ENCODE results near the gene TEX22.

Gene TEX22

DNA sequence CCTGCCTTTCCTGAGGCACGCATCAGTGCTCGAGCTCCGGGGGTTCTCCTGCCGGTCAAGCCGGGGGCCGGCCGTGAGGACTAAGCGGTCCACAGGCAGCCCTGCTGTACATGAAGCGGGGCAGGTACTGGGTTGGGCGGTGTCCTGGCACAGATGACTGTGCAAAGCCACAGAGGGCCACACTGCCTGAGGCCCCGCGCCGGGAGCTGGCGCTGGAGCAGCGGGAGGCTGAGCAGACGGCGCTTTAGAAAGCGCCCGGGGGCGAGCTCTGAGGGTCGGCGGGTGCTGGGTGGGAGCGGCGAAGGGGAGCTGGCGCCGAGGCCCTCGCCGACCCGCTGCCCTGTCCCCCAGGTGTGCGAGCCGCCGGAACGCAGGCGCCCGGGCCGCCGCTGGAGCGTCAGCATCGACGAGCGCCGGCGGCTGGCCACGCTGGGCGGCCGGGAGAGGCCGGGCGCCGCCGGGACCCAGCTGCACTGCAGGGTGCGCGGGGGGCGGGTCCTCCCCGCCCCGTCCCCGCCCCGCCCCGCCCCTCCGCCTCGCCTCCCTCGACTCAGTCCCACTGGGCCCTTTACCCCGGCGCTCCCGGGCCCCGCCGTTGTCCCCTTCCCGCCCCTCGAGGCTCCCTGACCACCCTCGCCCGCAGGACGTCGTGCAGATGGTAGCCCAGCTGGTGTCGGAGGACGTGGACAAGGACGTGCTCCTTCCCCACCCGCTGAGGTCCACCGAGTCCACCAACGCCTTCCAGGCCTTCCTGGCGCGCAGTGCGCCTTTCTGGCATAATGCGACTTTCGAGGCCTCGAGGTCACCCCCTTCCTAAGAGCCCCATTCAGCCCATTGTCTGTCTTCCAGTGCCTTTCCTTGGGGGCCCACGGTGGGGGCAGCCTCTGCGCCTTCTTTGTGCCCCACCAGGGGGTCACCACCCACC, 12.9 kb downstream of the TEX22 start:
- H3K4me3 ChIP-seq (ENCODE audit: low read depth, low read length), result peak overlapping the region; percentile 17
- POLR2A ChIA-PET, result interaction anchor here (0.8 to 1.5 kb wide), 7 partner anchors 9 to 110 kb away, joined by 3 to 8 read pairs (median 3); partner anchors contain the start of genes BRF1 and TEX22
- CTCF ChIA-PET, result interaction anchor here (0.6 to 1.5 kb wide), 2 partner anchors 12 to 29 kb away, joined by 4 to 5 read pairs; no protein-coding TSS in a partner anchor
- H3K27ac ChIP-seq (ENCODE audit: extremely low read depth, low read depth, low read length), result no peak overlapping the region
- H3K9me3 ChIP-seq (ENCODE audit: control insufficient read depth, insufficient read depth, low read depth, low read length), result no peaks in the 10 kb centered on the region
- H3K36me3 ChIP-seq (ENCODE audit: control insufficient read depth in 2 of 2, insufficient read depth in 1 of 2, low read length in 2 of 2), result no peaks in the 10 kb centered on the region
- H3K4me1 ChIP-seq (ENCODE audit: control insufficient read depth, insufficient read depth, low read length), result peaks cover 5% of the 10 kb centered on the region
- peak; percentile 83 for TF ChIP-seq ZNF335 (tag by site-specific recombination; conservative IDR thresholded peaks at IDR 0.05)
- TF ChIP-seq SALL2 (tag by site-specific recombination; IDR thresholded peaks at IDR 0.05; ENCODE audit: borderline replicate concordance), result no peak
- no peak for TF ChIP-seq ZNF174 (tag by site-specific recombination; IDR thresholded peaks at IDR 0.05)
- peak; percentile 44; the same call in 1 of the 2 replicates for TF ChIP-seq ZNF596 (tag by site-specific recombination; IDR thresholded peaks at IDR 0.05)
- no peak for TF ChIP-seq ZNF19 (tag by site-specific recombination; IDR thresholded peaks at IDR 0.05; ENCODE audit: low read depth)
- TF ChIP-seq WT1 (tag by site-specific recombination; IDR thresholded peaks at IDR 0.05), result no peak
- TF ChIP-seq, protein P1, sequence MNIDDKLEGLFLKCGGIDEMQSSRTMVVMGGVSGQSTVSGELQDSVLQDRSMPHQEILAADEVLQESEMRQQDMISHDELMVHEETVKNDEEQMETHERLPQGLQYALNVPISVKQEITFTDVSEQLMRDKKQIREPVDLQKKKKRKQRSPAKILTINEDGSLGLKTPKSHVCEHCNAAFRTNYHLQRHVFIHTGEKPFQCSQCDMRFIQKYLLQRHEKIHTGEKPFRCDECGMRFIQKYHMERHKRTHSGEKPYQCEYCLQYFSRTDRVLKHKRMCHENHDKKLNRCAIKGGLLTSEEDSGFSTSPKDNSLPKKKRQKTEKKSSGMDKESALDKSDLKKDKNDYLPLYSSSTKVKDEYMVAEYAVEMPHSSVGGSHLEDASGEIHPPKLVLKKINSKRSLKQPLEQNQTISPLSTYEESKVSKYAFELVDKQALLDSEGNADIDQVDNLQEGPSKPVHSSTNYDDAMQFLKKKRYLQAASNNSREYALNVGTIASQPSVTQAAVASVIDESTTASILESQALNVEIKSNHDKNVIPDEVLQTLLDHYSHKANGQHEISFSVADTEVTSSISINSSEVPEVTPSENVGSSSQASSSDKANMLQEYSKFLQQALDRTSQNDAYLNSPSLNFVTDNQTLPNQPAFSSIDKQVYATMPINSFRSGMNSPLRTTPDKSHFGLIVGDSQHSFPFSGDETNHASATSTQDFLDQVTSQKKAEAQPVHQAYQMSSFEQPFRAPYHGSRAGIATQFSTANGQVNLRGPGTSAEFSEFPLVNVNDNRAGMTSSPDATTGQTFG (tag by site-specific recombination; IDR thresholded peaks at IDR 0.05; ENCODE audit: borderline replicate concordance), result no peak
- TF ChIP-seq, protein P2, sequence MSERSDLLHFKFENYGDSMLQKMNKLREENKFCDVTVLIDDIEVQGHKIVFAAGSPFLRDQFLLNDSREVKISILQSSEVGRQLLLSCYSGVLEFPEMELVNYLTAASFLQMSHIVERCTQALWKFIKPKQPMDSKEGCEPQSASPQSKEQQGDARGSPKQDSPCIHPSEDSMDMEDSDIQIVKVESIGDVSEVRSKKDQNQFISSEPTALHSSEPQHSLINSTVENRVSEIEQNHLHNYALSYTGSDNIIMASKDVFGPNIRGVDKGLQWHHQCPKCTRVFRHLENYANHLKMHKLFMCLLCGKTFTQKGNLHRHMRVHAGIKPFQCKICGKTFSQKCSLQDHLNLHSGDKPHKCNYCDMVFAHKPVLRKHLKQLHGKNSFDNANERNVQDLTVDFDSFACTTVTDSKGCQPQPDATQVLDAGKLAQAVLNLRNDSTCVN (tag by site-specific recombination; optimal IDR thresholded peaks at IDR 0.05), result peak; percentile 48
- TF ChIP-seq KLF10 (tag by site-specific recombination; IDR thresholded peaks at IDR 0.05), result no peak; the same call in 1 of the 2 replicates
- 0 out of 2 replicates have a peak, but pooled peaks have one; percentile 28 for TF ChIP-seq ZBTB8A (tag by site-specific recombination; IDR thresholded peaks at IDR 0.05)
- TF ChIP-seq, protein P3, sequence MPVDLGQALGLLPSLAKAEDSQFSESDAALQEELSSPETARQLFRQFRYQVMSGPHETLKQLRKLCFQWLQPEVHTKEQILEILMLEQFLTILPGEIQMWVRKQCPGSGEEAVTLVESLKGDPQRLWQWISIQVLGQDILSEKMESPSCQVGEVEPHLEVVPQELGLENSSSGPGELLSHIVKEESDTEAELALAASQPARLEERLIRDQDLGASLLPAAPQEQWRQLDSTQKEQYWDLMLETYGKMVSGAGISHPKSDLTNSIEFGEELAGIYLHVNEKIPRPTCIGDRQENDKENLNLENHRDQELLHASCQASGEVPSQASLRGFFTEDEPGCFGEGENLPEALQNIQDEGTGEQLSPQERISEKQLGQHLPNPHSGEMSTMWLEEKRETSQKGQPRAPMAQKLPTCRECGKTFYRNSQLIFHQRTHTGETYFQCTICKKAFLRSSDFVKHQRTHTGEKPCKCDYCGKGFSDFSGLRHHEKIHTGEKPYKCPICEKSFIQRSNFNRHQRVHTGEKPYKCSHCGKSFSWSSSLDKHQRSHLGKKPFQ (tag by site-specific recombination; IDR thresholded peaks at IDR 0.05), result no peak
- no peak for TF ChIP-seq HOXD13 (CRISPR knock-in tag; IDR thresholded peaks at IDR 0.05; ENCODE audit: borderline replicate concordance)
- no peak for TF ChIP-seq MYNN (tag by site-specific recombination; IDR thresholded peaks at IDR 0.05; ENCODE audit: borderline replicate concordance)
- no peak for TF ChIP-seq ZNF211 (tag by site-specific recombination; IDR thresholded peaks at IDR 0.05; ENCODE audit: low read depth)
- TF ChIP-seq SETDB1 (IDR thresholded peaks at IDR 0.05; ENCODE audit: insufficient read length, low read length), result no peak
- TF ChIP-seq ZNF366 (tag by site-specific recombination; conservative IDR thresholded peaks at IDR 0.05), result no peak
- TF ChIP-seq ZNF610 (tag by site-specific recombination; IDR thresholded peaks at IDR 0.05; ENCODE audit: borderline replicate concordance), result no peak
- TF ChIP-seq SP7 (tag by site-specific recombination; IDR thresholded peaks at IDR 0.05), result peak; percentile 20; the same call in 1 of the 2 replicates
- TF ChIP-seq, protein P4, sequence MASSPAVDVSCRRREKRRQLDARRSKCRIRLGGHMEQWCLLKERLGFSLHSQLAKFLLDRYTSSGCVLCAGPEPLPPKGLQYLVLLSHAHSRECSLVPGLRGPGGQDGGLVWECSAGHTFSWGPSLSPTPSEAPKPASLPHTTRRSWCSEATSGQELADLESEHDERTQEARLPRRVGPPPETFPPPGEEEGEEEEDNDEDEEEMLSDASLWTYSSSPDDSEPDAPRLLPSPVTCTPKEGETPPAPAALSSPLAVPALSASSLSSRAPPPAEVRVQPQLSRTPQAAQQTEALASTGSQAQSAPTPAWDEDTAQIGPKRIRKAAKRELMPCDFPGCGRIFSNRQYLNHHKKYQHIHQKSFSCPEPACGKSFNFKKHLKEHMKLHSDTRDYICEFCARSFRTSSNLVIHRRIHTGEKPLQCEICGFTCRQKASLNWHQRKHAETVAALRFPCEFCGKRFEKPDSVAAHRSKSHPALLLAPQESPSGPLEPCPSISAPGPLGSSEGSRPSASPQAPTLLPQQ (tag by site-specific recombination; IDR thresholded peaks at IDR 0.05), result no peak
- no peak for TF ChIP-seq ZNF37A (tag by site-specific recombination; IDR thresholded peaks at IDR 0.05)
- TF ChIP-seq, protein P5, sequence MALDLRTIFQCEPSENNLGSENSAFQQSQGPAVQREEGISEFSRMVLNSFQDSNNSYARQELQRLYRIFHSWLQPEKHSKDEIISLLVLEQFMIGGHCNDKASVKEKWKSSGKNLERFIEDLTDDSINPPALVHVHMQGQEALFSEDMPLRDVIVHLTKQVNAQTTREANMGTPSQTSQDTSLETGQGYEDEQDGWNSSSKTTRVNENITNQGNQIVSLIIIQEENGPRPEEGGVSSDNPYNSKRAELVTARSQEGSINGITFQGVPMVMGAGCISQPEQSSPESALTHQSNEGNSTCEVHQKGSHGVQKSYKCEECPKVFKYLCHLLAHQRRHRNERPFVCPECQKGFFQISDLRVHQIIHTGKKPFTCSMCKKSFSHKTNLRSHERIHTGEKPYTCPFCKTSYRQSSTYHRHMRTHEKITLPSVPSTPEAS (tag by site-specific recombination; IDR thresholded peaks at IDR 0.05), result no peak
- no peak for TF ChIP-seq OSR2 (tag by site-specific recombination; IDR thresholded peaks at IDR 0.05)
- TF ChIP-seq, protein P6, sequence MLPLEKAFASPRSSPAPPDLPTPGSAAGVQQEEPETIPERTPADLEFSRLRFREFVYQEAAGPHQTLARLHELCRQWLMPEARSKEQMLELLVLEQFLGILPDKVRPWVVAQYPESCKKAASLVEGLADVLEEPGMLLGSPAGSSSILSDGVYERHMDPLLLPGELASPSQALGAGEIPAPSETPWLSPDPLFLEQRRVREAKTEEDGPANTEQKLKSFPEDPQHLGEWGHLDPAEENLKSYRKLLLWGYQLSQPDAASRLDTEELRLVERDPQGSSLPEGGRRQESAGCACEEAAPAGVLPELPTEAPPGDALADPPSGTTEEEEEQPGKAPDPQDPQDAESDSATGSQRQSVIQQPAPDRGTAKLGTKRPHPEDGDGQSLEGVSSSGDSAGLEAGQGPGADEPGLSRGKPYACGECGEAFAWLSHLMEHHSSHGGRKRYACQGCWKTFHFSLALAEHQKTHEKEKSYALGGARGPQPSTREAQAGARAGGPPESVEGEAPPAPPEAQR (tag by site-specific recombination; IDR thresholded peaks at IDR 0.05), result no peak
- TF ChIP-seq ZNF677 (tag by site-specific recombination; IDR thresholded peaks at IDR 0.05), result peak; percentile 48; the same call in 1 of the 2 replicates
- TF ChIP-seq, protein P7, sequence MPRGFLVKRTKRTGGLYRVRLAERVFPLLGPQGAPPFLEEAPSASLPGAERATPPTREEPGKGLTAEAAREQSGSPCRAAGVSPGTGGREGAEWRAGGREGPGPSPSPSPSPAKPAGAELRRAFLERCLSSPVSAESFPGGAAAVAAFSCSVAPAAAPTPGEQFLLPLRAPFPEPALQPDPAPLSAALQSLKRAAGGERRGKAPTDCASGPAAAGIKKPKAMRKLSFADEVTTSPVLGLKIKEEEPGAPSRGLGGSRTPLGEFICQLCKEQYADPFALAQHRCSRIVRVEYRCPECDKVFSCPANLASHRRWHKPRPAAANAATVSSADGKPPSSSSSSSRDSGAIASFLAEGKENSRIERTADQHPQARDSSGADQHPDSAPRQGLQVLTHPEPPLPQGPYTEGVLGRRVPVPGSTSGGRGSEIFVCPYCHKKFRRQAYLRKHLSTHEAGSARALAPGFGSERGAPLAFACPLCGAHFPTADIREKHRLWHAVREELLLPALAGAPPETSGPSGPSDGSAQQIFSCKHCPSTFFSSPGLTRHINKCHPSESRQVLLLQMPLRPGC (tag by site-specific recombination; IDR thresholded peaks at IDR 0.05), result no peak
